Islet of Langerhans (tissue), 1 donor: ENCODE measurements around the gene WDR73.
"Not testable (repeated sequence)": the region's sequence is repeated elsewhere in the genome, so short reads cannot be mapped to it uniquely, and the experiment has no call there.

Source experiments
- FAIRE-seq: peaks from one replicate; lab custom pipeline; 2011; peaks lifted over from hg19 to GRCh38; lab: Jason Lieb, UNC

WDR73 gene

GRCh38 chr15:84657748-84658079 is 3.6 kb upstream of the WDR73 start:
- FAIRE-seq = no peak

GRCh38 chr15:84656972-84657371 is 2.9 kb upstream of the WDR73 start:
- FAIRE-seq = no peak

GRCh38 chr15:84654689-84655453 is 788 bp upstream of the WDR73 start:
- no peak for FAIRE-seq

- FAIRE-seq = no peak
Measured at GRCh38 chr15:84653584-84653909, 536 bp downstream of the WDR73 start.

- no peak for FAIRE-seq
Measured at GRCh38 chr15:84649706-84650105, 4.4 kb downstream of the WDR73 start.

- no peak for FAIRE-seq
Measured at GRCh38 chr15:84648539-84648938, 5.5 kb downstream of the WDR73 start.

- no peak for FAIRE-seq
Measured at GRCh38 chr15:84647726-84648125, 6.4 kb downstream of the WDR73 start.

- FAIRE-seq = no peak
Measured at GRCh38 chr15:84645997-84646396, 8.1 kb downstream of the WDR73 start.

GRCh38 chr15:84645496-84645895 is 8.6 kb downstream of the WDR73 start:
- FAIRE-seq = no peak

- no peak for FAIRE-seq
Measured at GRCh38 chr15:84643838-84644237, 10.2 kb downstream of the WDR73 start.

- FAIRE-seq = not testable (repeated sequence)
Measured at GRCh38 chr15:84642640-84643039, 11.4 kb downstream of the WDR73 start.

- not testable (repeated sequence) for FAIRE-seq
Measured at GRCh38 chr15:84641871-84642270, 12.2 kb downstream of the WDR73 start.

- peak; percentile 53 for FAIRE-seq
Measured at GRCh38 chr15:84638103-84638502, 16.0 kb downstream of the WDR73 start.

GRCh38 chr15:84634228-84634837 is 19.8 kb downstream of the WDR73 start:
- FAIRE-seq = peak; percentile 45

- no peak for FAIRE-seq
Measured at GRCh38 chr15:84633311-84634227, 20.5 kb downstream of the WDR73 start.

- FAIRE-seq = no peak
Measured at GRCh38 chr15:84631706-84632272, 22.3 kb downstream of the WDR73 start.

- FAIRE-seq = no peak
Measured at GRCh38 chr15:84629033-84629432, 25.1 kb downstream of the WDR73 start.

GRCh38 chr15:84625123-84625522 is 29.0 kb downstream of the WDR73 start:
- no peak for FAIRE-seq

- FAIRE-seq = no peak
Measured at GRCh38 chr15:84624359-84624758, 29.7 kb downstream of the WDR73 start.

GRCh38 chr15:84621358-84621979 is 32.6 kb downstream of the WDR73 start:
- FAIRE-seq = no peak

GRCh38 chr15:84620626-84621025 is 33.5 kb downstream of the WDR73 start:
- no peak for FAIRE-seq

GRCh38 chr15:84616235-84616634 is 37.8 kb downstream of the WDR73 start:
- no peak for FAIRE-seq
